ES-I3 (cell line): ENCODE results near the gene HSD11B1.

Experiments
- H3K36me3 ChIP-seq: 2 replicates; pipeline ENCODE4 v1.6.1; 2013; ENCODE audit warnings: mild to moderate bottlenecking, low read length, control low read depth, moderate library complexity; ENCODE audit not compliant: insufficient read depth
- H3K4me1 ChIP-seq: 2 replicates; pipeline ENCODE4 v1.6.1; 2013; ENCODE audit warnings: mild to moderate bottlenecking, control low read depth, low read length; ENCODE audit not compliant: insufficient read depth
- H3K9ac ChIP-seq: 2 replicates; pipeline ENCODE4 v1.6.1; 2013; ENCODE audit warnings: low read depth, mild to moderate bottlenecking, low read length, moderate library complexity
- H3K9me3 ChIP-seq: 2 replicates; pipeline ENCODE4 v1.6.1; 2013; ENCODE audit warnings: mild to moderate bottlenecking, low read length, moderate library complexity; ENCODE audit not compliant: control insufficient read depth, insufficient read depth

The HSD11B1 gene

DNA sequence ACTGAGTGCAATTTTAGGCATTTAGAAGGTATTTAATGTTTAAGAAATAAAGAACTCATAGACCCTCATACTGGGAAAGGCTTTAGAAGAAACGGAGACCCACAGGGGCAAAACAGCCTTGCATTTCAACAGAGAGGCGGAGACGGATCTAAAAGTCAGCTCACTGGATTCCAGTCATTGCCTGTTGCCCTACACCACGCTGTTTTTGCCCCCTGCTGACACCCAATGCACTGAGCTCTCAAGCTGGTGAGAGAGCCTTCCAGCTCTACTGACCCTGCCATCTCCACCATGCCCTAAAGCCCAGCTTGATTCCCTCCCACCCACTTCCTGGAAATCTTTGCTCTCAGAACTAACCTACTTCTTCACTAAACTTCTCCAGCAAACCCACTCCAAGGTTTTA, 44.0 kb downstream of the HSD11B1 start:
- Histone ChIP-seq H3K36me3 (no peaks in the 10 kb centered on the region), H3K9ac (no peak overlapping the region), H3K4me1 (no peaks in the 10 kb centered on the region), H3K9me3 (no peaks in the 10 kb centered on the region)

DNA sequence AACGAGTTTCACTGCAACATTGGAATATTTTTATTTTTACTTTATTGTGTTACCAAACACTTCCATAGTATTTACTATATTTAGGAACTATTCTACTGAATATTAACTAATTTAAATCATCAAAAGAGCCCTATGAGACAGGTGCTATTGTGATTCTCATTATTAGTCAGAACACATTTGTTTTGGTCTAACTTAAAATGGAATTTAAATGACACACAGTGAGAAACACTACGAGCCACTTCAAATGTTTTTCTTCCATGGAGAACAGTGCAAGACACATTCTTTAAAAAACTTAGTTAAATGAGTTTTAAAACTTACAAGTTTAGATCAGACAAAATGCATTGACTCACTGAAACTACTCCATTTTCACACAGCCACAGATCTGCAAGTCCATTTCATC, 44.6 kb downstream of the HSD11B1 start:
- no peak overlapping the region for H3K9ac ChIP-seq
- no peaks in the 10 kb centered on the region for H3K9me3 ChIP-seq
- no peaks in the 10 kb centered on the region for H3K4me1 ChIP-seq
- no peaks in the 10 kb centered on the region for H3K36me3 ChIP-seq

DNA sequence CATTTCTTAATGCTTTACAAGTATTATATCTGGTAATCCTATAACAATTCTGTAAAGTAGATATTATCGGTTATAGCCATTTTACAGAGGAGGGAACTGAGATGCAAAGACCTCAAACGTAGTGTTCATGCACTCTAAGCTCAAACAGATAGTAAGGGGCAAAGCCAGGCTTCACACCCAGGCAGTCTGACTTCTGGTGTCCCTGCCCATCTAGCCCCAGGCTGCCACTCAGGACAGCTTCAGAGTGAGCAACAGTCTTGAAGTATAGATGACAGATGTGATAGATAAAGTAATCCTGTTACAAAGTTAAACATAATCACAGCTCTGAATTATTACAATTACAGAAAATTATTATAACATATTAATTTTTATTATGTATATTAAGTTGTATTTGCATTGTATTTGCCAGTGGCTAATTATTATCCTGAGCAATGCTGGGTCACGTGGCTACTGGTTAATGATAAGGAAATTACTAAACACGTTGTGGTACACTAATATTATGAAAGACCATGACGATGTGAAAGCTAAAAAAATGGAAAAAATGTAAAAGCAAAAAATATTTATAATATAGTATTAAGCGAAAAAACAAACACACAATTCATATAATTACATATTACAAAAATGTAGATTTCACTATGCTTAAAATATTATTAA, 45.2 kb downstream of the HSD11B1 start:
- no peaks in the 10 kb centered on the region for H3K9me3 ChIP-seq

DNA sequence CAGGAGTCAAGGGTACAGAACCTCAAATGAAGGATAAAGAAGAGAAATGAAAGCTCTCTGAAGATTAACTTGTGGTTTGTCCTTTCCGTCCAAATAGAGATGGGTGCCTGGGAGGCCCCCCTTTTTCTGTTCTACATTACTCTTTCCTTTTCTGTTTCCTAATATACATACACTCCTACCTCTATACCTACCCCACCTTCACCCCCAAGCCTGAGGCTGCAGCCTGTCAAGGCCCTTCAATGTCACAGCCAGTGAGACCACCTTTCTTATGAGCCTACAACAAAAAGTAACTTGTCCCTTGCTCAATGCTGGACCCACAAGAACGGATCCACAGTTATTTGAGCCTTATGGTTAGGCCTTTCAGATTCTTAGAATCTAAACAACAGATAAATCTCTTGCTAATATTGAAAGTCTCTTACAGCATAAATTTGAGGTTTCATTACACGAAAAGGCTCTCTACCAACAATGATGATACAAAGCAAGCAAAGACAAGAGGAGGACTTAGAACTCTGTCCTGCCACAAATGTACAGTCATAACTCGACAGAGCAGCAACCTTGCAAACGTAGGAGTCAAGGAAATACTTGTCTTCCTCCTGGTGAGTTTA, 47.1 kb downstream of the HSD11B1 start:
- Histone ChIP-seq H3K9me3 (no peaks in the 10 kb centered on the region), H3K36me3 (no peaks in the 10 kb centered on the region), H3K4me1 (no peaks in the 10 kb centered on the region), H3K9ac (no peak overlapping the region)

More for the DNA sequence above, 45.2 kb downstream of the HSD11B1 start:
- no peaks in the 10 kb centered on the region for H3K36me3 ChIP-seq
- no peak overlapping the region for H3K9ac ChIP-seq
- no peaks in the 10 kb centered on the region for H3K4me1 ChIP-seq

DNA sequence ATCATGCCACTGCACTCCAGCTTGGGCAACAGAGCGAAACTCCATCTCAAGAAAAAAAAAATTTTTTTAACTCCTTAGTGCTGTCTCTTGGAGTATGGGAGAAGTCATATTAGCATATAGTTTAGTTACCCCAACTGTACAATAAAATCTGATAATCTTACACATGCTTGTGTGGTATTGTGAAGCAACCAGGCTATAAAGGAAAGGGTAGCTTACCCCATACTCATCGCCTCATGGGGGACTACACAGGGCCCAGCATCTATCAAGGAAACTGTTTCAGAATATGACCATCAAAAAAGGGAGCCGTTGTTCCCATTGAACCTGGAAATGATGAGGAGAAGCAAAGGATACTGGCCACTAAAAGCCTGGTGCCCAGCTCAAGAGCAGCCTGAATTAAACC, 48.2 kb downstream of the HSD11B1 start:
- Histone ChIP-seq H3K4me1 (no peaks in the 10 kb centered on the region), H3K9ac (no peak overlapping the region), H3K9me3 (no peaks in the 10 kb centered on the region), H3K36me3 (no peaks in the 10 kb centered on the region)

DNA sequence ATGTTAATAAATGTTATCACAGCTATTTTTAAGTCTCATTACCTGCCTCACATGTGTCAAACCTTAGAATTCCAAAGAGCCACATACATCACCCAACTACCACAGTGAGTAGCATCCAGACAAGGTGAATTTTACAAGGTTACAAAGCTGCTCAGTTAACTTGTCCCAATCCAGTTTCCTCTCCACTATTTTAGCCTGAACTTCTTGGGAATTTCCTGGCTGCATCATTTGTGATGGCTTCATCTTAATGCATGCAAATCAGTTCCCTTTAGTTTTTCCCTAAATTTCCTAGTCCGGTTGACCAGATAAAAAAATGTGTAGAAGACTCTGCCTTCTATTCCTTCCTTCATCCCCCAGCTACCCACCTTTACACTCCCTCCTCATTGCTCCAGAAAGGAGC, 50.6 kb downstream of the HSD11B1 start:
- no peak overlapping the region for H3K9ac ChIP-seq
- H3K9me3 ChIP-seq: no peaks in the 10 kb centered on the region
- no peaks in the 10 kb centered on the region for H3K36me3 ChIP-seq
- no peaks in the 10 kb centered on the region for H3K4me1 ChIP-seq

DNA sequence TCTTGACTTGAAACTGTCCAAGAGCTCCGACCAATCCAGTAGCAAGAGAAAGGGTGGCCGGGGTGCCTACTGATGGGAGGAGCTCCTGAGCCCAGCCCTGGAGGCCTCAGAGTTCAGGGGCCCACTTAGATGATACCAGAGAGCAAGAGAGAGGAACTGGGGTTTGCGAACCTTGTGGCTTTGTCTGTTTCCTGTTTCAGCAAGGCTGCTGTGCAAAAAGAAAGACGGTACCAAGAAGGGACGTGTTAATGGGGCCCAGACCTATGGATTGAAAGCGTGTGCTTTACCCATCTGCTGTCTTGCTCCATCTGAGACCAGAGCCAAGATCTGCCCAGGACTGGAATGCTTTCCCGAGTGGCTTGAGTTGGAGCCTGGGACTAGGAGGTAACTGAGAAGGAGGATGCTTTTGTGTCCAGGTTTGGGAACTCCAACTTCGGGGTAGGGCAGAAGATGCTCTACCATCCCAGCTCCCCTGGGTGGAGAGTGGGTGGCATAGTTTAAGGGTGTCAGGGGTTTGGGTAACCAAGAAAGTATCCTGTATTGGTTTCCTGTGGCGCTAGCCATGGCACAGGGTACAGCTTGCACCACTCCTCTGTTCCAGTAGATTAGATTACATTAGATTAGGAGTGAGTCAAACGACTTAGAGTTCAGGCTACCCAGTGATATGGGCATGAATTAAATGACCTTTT, 51.4 kb downstream of the HSD11B1 start, which contains the start of gene TRAF3IP3:
TSS of gene TRAF3IP3 (plus strand) at position 128 of the 689 bp plus-strand sequence. CDS start 3,987 bp downstream, outside the sequence.
- no peak within 1 kb of the TSS for H3K9ac ChIP-seq
- no peaks in the 10 kb centered on the region for H3K36me3 ChIP-seq
- H3K4me1 ChIP-seq: no peaks in the 10 kb centered on the region
- H3K9me3 ChIP-seq: no peaks in the 10 kb centered on the region

DNA sequence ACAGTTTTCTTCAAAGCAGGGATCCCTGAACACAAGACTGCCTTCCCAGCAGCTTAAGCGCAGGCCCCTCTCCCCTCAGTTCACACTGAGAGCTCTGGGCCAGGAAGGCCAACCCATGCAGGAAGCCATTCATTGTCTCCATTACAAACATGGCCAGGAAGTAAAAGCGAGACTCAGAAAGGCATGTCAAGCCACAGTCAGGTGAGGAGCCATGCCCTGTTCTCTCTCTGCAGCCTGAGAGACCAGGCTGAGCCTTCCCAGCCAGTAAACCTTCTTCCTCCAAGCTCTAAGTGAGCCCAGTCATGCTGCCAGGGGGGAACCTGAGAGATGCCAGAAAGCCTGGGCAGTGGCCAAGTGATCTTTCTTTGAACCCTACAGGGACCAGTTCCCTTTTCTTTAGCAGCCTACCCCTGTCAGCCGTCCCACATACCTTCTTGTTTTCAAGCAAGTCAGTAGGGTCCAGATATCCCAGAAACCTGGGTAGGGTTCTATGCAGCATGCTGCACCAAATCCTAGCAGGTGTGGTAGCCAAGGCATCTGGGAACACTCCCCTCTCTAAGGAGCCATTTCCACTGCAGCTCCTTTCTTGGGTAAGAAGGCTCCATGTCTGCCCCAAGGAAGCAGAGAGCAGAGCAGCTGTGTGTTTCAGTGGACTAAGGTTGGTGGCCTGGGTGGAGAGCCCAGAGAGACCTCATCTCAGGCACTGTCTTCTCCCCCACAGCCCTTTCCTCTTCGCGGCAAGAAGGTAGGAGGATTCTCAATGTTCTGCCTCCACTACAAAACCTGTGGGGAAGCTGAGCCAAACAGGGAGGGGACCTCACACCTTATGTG, 52.2 kb downstream of the HSD11B1 start:
- H3K4me1 ChIP-seq: no peaks in the 10 kb centered on the region
- no peak overlapping the region for H3K9ac ChIP-seq
- H3K36me3 ChIP-seq: no peaks in the 10 kb centered on the region
- H3K9me3 ChIP-seq: no peaks in the 10 kb centered on the region

DNA sequence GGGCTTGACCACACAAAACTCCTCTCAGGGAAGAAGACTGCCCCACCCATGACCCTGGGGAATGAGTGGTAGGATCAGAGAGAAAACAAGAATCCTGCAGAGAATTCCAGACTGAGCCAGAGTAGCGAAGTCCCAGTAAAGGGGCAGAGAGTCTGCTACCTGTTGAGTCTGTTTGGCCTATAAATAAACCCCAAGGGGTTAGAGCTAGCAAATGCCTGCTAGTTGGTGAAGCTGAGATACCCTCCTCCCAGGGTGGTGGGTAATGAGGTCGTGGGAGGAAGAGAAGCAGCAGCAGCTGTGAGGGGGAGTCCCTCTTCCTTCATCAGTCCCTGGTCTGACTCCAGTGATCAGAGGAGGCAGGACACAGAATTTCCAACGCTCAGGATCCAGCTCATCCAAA, 53.8 kb downstream of the HSD11B1 start:
- H3K4me1 ChIP-seq: no peaks in the 10 kb centered on the region
- no peaks in the 10 kb centered on the region for H3K36me3 ChIP-seq
- no peak overlapping the region for H3K9ac ChIP-seq
- H3K9me3 ChIP-seq: no peaks in the 10 kb centered on the region

DNA sequence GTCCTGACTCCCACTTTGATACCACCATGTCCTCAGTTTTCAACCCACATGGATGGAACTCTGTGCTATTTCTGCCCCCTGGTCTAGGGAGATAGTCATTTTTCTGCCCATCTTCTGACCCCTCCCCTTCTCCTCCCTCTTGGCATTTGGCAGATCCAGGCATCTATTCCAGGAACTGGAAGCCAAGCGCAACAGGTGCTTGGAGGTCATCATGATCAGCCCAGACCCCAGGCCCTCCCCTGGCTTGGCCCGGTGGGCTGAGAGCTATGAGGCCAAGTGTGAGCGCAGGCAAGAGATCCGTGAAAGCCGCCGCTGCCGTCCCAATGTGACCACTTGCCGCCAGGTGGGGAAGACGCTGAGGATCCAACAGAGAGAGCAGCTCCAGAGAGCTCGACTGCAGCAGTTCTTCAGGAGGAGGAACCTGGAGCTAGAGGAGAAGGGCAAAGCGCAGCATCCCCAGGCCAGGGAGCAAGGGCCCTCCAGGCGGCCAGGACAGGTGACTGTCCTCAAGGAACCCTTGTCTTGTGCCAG, 55.2 kb downstream of the HSD11B1 start:
- H3K9me3 ChIP-seq: no peaks in the 10 kb centered on the region
- H3K36me3 ChIP-seq: no peaks in the 10 kb centered on the region
- H3K4me1 ChIP-seq: no peaks in the 10 kb centered on the region
- no peak overlapping the region for H3K9ac ChIP-seq

DNA sequence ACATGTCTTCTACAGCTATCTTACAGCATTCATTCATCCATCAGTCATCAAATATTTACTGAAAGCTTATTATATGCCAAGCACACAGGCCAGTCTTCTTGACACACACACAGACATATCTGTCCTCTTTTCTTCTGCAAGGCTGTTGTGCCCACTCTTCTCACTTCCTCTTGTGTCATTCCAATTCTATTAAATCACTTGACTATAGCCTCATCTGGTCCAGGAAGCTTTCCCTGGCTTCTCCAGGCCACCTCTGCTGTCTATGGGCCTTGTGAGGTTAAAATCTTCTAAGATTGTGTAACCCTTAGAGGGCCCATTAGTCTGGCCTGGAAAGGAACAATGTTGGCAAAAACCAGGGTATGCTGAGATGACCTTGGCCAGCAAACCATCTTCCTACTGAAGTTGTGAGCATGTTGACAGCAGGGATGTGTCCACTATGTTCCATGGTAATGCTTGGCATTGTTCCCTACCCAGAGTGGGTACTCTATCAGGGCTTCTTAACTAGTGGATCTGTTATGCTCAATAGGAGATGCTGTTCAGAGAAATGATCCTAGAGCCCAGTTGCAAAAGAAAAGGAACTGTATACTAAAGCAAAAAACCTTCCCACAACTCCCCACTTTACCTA, 56.5 kb downstream of the HSD11B1 start:
- Histone ChIP-seq H3K36me3 (no peaks in the 10 kb centered on the region), H3K4me1 (no peaks in the 10 kb centered on the region), H3K9me3 (no peaks in the 10 kb centered on the region), H3K9ac (no peak overlapping the region)

DNA sequence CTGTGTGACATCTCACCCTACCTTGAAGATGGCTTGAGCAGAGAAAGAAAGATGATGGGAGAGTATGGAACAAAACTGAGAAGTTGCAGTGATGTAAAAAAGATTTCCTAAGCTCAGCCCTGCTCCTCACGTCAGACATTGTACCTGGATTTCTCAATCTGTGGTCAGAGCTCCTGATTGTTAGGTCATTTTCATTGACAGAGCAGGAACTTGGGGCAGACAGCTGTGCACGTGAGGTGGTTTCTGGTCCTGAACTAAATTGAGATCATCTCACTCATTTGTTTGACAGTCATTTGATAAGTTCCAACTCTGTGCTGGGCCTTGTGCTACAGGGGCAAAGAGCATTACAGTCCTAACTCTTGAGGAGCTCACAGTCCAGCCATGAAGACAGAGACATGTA, 61.4 kb downstream of the HSD11B1 start:
- Histone ChIP-seq H3K36me3 (no peaks in the 10 kb centered on the region), H3K9me3 (no peaks in the 10 kb centered on the region), H3K9ac (no peak overlapping the region), H3K4me1 (peaks cover 8% of the 10 kb centered on the region; the same call in 1 of the 2 replicates)

DNA sequence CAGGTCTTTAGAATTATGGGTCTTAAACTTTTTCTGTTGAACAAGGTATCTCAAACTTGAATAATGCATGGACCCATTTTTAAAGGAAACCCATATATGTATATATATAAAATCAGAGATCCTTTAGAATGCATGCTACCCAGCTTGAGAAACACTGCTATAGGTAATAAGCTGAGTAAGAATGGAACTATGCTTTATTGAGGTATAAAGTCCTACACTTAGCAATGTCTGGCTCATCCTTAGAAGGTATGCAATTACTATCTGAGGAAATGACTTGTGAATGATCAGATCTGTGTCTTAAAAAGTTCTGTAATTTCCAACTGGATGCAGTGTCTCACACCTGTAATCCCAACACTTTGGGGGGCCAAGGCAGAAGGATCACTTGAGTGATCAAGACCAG, 62.5 kb downstream of the HSD11B1 start:
- no peaks in the 10 kb centered on the region for H3K9me3 ChIP-seq
- H3K36me3 ChIP-seq: no peaks in the 10 kb centered on the region
- no peak overlapping the region for H3K9ac ChIP-seq
- peaks cover 8% of the 10 kb centered on the region; the same call in 1 of the 2 replicates for H3K4me1 ChIP-seq

DNA sequence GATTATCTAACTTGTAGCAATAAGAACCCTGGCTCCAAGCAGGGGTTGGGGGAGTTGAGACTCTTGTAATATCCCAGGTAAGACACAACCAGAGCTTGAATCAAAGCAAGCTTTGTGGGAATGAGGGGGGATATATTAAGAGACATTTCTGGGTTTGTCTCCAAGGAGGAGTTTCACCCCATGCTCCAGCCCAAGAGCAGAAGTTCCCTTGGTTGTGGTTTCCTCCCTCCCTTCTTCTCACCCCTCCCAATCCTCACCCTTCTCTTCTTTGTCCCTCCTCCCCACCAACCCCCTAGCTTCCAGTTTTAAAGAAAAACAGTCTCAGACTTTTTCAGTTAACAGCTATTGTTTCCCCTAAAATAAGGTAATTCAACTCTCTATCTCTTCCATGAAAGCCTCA, 63.1 kb downstream of the HSD11B1 start:
- H3K36me3 ChIP-seq: no peaks in the 10 kb centered on the region
- H3K9me3 ChIP-seq: no peaks in the 10 kb centered on the region
- H3K4me1 ChIP-seq: peaks cover 8% of the 10 kb centered on the region; the same call in 1 of the 2 replicates
- no peak overlapping the region for H3K9ac ChIP-seq
